Measurements from ENCODE around the gene KIT. TPM values are rescaled to one million over a fixed set of nuclear protein-coding genes. Genes with fewer than 3 reads are reported as not detected.
"Not testable (repeated sequence)": the region's sequence is repeated elsewhere in the genome, so short reads cannot be mapped to it uniquely, and the experiment has no call there.

The KIT gene
- total and polyA plus RNA-seq, 10 of the 15 experiments (the other 5 are each of a cell fraction or from before 2014, with no cell fraction given), result 0.01 to 0.03 TPM; not detected in 8

DNA sequence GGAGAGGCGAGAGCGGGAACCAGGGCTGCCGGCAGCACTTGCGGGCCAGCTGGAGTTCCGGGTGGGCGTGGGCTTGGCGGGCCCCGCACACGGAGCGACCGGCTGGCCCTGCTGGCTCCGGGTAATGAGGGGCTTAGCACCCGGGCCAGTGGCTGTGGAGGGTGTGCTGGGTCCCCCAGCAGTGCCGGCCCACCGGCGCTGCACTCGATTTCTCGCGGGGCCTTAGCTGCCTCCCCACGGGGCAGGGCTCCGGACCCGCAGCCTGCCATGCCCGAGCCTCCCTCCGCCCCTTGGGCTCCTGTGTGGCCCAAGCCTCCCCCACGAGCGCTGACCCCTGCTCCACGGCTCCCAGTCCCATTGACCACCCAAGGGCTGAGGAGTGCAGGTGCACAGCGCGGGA is 25.2 kb upstream of the KIT start:
- H4K20me1 ChIP-seq (ENCODE audit: control insufficient read depth, insufficient read depth), result no peaks in the 10 kb centered on the region
- POLR2A ChIA-PET, result interaction anchor here (0.6 kb wide), 1 partner anchor 1351 kb away, joined by 4 read pairs; no protein-coding TSS in a partner anchor
- intact Hi-C loops (cut with micrococcal nuclease; ENCODE audit: unreplicated experiment), result no loop called here
- RAD21 ChIA-PET (ENCODE audit: unreplicated experiment), result no interaction called here
- H3K36me3 ChIP-seq (ENCODE audit: control insufficient read depth in 2 of 2, insufficient read depth in 2 of 2, low read length in 1 of 2), result no peaks in the 10 kb centered on the region
- CTCF ChIA-PET, result no interaction called here
- no peak overlapping the region for H3K27ac ChIP-seq (ENCODE audit: control insufficient read depth, insufficient read depth)
- H3K27me3 ChIP-seq (replicated peaks in 1 of 2; ENCODE audit: control insufficient read depth in 2 of 2, insufficient read depth in 2 of 2, low read length in 1 of 2), result no peaks in the 10 kb centered on the region
- in situ Hi-C loops (cut with MboI), result no loop called here
- no peak overlapping the region for H2AFZ ChIP-seq (ENCODE audit: control insufficient read depth, low read depth, low read length)
- no peak overlapping the region for H3K4me3 ChIP-seq
- no peaks in the 10 kb centered on the region for H3K9me3 ChIP-seq (replicated peaks; ENCODE audit: control insufficient read depth, insufficient read depth, low read length)
- no TSS peak for BruUV-seq (replicated peaks)
- TF ChIP-seq HDGF (IDR thresholded peaks at IDR 0.05) (no peak), ZNF622 (IDR thresholded peaks at IDR 0.05) (no peak), RB1 (IDR thresholded peaks at IDR 0.05; ENCODE audit: borderline replicate concordance) (no peak), MXI1 (IDR thresholded peaks at IDR 0.05; ENCODE audit: low read depth, low read length) (no peak), CHD4 (IDR thresholded peaks at IDR 0.05) (no peak), NR2C2 (IDR thresholded peaks at IDR 0.05; ENCODE audit: borderline replicate concordance, control insufficient read depth, insufficient read length, low read depth) (no peak), MEF2B (IDR thresholded peaks at IDR 0.05; ENCODE audit: partially characterized antibody, poor library complexity, severe bottlenecking) (no peak), RELA (IDR thresholded peaks at IDR 0.05; ENCODE audit: borderline replicate concordance, partially characterized antibody) (no peak), HDAC2 (IDR thresholded peaks at IDR 0.05) (no peak), POLR2A (IDR thresholded peaks at IDR 0.05; ENCODE audit: low read depth, low read length) (no peak), NR2F1 (conservative IDR thresholded peaks at IDR 0.05) (no peak)
- TF ChIP-seq, protein P1, sequence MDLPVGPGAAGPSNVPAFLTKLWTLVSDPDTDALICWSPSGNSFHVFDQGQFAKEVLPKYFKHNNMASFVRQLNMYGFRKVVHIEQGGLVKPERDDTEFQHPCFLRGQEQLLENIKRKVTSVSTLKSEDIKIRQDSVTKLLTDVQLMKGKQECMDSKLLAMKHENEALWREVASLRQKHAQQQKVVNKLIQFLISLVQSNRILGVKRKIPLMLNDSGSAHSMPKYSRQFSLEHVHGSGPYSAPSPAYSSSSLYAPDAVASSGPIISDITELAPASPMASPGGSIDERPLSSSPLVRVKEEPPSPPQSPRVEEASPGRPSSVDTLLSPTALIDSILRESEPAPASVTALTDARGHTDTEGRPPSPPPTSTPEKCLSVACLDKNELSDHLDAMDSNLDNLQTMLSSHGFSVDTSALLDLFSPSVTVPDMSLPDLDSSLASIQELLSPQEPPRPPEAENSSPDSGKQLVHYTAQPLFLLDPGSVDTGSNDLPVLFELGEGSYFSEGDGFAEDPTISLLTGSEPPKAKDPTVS (IDR thresholded peaks at IDR 0.05; ENCODE audit: low read depth, low read length), result no peak
- TF ChIP-seq, protein P2, sequence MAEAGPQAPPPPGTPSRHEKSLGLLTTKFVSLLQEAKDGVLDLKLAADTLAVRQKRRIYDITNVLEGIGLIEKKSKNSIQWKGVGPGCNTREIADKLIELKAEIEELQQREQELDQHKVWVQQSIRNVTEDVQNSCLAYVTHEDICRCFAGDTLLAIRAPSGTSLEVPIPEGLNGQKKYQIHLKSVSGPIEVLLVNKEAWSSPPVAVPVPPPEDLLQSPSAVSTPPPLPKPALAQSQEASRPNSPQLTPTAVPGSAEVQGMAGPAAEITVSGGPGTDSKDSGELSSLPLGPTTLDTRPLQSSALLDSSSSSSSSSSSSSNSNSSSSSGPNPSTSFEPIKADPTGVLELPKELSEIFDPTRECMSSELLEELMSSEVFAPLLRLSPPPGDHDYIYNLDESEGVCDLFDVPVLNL (IDR thresholded peaks at IDR 0.05; ENCODE audit: low read depth, low read length), result no peak
- H3K4me1 ChIP-seq (ENCODE audit: control insufficient read depth, insufficient read depth, low read length), result no peaks in the 10 kb centered on the region
- DNase-seq (ENCODE audit: low read depth, low spot score), result no peak
- H3K9ac ChIP-seq (ENCODE audit: control insufficient read depth, insufficient read depth, low read length), result no peak overlapping the region
- no peak for FAIRE-seq
- no peaks in the 10 kb centered on the region for H3K79me2 ChIP-seq (ENCODE audit: control insufficient read depth, insufficient read depth, low read length)
- SMC1A ChIA-PET (ENCODE audit: uncharacterized antibody, unreplicated experiment), result no interaction called here
- ATAC-seq, result no peak
- 74% methylated on average over 28 of the region's 29 CpGs for WGBS (ENCODE audit: insufficient coverage, insufficient replicate concordance, low lambda C conversion rate, missing lambda C conversion rate)
- H3K4me2 ChIP-seq (ENCODE audit: control insufficient read depth, insufficient read depth), result no peak overlapping the region

DNA sequence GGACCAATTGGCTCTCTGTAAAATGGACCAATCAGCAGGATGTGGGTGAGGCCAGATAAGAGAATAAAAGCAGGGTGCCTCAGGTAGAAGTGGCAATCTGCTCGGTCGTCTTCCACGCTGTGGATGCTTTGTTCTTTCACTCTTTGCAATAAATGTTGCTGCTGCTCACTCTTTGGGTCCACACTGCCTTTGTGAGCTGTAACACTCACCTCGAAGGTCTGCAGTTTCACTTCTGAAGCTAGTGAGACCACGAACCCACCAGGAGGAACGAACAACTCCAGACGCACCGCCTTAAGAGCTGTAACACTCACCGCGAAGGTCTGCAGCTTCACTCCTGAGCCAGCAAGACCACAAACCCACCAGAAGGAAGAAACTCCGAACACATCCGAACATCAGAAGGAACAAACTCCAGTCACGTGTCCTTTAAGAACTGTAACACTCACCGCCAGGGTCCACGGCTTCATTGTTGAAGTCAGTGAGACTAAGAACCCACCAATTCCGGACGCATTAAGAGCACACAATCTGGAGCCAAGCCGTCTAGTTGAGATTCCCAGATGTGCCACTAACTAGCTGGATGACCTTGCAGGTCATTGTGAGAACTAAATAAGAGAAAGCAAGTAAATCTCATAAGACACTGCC is 24.5 kb upstream of the KIT start:
- H3K27me3 ChIP-seq (replicated peaks in 1 of 2; ENCODE audit: control insufficient read depth in 2 of 2, insufficient read depth in 2 of 2, low read length in 1 of 2); H3K27ac ChIP-seq (ENCODE audit: control insufficient read depth, insufficient read depth); RAD21 ChIA-PET (ENCODE audit: unreplicated experiment); FAIRE-seq; POLR2A ChIA-PET; H3K4me2 ChIP-seq (ENCODE audit: control insufficient read depth, insufficient read depth); SMC1A ChIA-PET (ENCODE audit: uncharacterized antibody, unreplicated experiment); H3K79me2 ChIP-seq (ENCODE audit: control insufficient read depth, insufficient read depth, low read length); ATAC-seq; H3K9me3 ChIP-seq (replicated peaks; ENCODE audit: control insufficient read depth, insufficient read depth, low read length); H3K9ac ChIP-seq (ENCODE audit: control insufficient read depth, insufficient read depth, low read length); H3K4me3 ChIP-seq; H2AFZ ChIP-seq (ENCODE audit: control insufficient read depth, low read depth, low read length); intact Hi-C loops (cut with micrococcal nuclease; ENCODE audit: unreplicated experiment); in situ Hi-C loops (cut with MboI); H4K20me1 ChIP-seq (ENCODE audit: control insufficient read depth, insufficient read depth); DNase-seq (ENCODE audit: low read depth, low spot score); H3K36me3 ChIP-seq (ENCODE audit: control insufficient read depth in 2 of 2, insufficient read depth in 2 of 2, low read length in 1 of 2); CTCF ChIA-PET; BruUV-seq (replicated peaks); H3K4me1 ChIP-seq (ENCODE audit: control insufficient read depth, insufficient read depth, low read length): not testable (repeated sequence)
- 41% methylated on average over 18 of the region's 18 CpGs for WGBS (ENCODE audit: insufficient coverage, insufficient replicate concordance, low lambda C conversion rate, missing lambda C conversion rate)

Measured in GM12878 (cell line).